ENCODE results near the gene FOXN3.

DNA sequence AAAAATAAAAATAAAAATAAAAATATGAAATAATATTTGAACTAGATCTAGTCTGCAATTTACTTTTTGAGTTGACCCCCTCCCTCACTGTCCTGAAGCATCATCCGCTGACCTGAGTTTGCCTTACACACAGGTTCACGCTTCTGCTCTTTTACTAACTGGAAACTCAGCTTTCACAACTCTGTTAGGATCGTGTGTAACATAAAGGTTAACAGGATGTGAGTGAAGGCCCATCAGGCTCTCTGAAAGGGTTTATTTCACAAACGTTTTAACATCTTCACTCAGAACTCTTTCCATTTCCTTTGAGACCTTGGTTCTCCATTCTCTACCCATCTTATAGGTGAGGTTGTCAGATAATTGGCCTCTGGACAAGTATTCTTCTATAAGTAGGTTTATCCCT is 191.4 kb downstream of the FOXN3 start:
- TF ChIP-seq, protein P1, sequence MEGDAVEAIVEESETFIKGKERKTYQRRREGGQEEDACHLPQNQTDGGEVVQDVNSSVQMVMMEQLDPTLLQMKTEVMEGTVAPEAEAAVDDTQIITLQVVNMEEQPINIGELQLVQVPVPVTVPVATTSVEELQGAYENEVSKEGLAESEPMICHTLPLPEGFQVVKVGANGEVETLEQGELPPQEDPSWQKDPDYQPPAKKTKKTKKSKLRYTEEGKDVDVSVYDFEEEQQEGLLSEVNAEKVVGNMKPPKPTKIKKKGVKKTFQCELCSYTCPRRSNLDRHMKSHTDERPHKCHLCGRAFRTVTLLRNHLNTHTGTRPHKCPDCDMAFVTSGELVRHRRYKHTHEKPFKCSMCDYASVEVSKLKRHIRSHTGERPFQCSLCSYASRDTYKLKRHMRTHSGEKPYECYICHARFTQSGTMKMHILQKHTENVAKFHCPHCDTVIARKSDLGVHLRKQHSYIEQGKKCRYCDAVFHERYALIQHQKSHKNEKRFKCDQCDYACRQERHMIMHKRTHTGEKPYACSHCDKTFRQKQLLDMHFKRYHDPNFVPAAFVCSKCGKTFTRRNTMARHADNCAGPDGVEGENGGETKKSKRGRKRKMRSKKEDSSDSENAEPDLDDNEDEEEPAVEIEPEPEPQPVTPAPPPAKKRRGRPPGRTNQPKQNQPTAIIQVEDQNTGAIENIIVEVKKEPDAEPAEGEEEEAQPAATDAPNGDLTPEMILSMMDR (IDR thresholded peaks at IDR 0.05; ENCODE audit: insufficient read depth, low read depth, low read length) = no peak
- TF ChIP-seq EZH2 (IDR thresholded peaks at IDR 0.05; ENCODE audit: insufficient read depth, low read length) = no peak

Data from astrocyte (in vitro differentiated cells and primary cell).